ENCODE measurements around the gene SMC6. TPM values are rescaled to one million over a fixed set of nuclear protein-coding genes. Genes with fewer than 3 reads are reported as not detected.

SMC6 gene
- 1 to 10 TPM; 2.5 to 4.9 (median 4.4) TPM for polyA plus RNA-seq

- H3K27ac ChIP-seq (ENCODE audit: low read depth, low read length): peak within 1 kb of the TSS; percentile 79
- 0 to 1% (median 0%) methylated on average over 72 to 76 of the region's 76 CpGs for WGBS, 3 donors
These were observed at the start of gene SMC6, which contains the start of gene GEN1 for GRCh38 chr2:17753803-17754663. Gene SMC6, minus strand, starts transcription at chr2:17753810. Its CDS starts 7,864 bp downstream, at chr2:17745946. Gene GEN1, plus strand, starts transcription at chr2:17754138. Its CDS starts 5,806 bp downstream, at chr2:17759944.

- 87 to 100% (median 100%) methylated on average over 1 of the region's 1 CpG for WGBS, 3 donors
- H3K27ac ChIP-seq (ENCODE audit: low read depth, low read length): no peak overlapping the region
These were observed 47.3 kb upstream of the SMC6 start for GRCh38 chr2:17800693-17801458.

- 40 to 65% (median 63%) methylated on average over 5 of the region's 5 CpGs for WGBS, 3 donors
- no peak overlapping the region for H3K27ac ChIP-seq (ENCODE audit: low read depth, low read length)
These were observed 46.6 kb upstream of the SMC6 start for GRCh38 chr2:17800219-17800618.

GRCh38 chr2:17799301-17800120, 45.9 kb upstream of the SMC6 start:
- no peak overlapping the region for H3K27ac ChIP-seq (ENCODE audit: low read depth, low read length)
- WGBS, 3 donors: 53 to 84% (median 73%) methylated on average over 7 of the region's 7 CpGs

- WGBS, 3 donors: 57 to 91% (median 89%) methylated on average over 4 of the region's 4 CpGs
- no peak overlapping the region for H3K27ac ChIP-seq (ENCODE audit: low read depth, low read length)
These were observed 44.7 kb upstream of the SMC6 start for GRCh38 chr2:17798338-17798737.

- no peak overlapping the region for H3K27ac ChIP-seq (ENCODE audit: low read depth, low read length)
- WGBS, 3 donors: 79 to 90% (median 87%) methylated on average over 5 of the region's 5 CpGs
These were observed 41.7 kb upstream of the SMC6 start for GRCh38 chr2:17795309-17795708.

- WGBS, 3 donors: 83 to 93% (median 83%) methylated on average over 6 of the region's 6 CpGs
- no peak overlapping the region for H3K27ac ChIP-seq (ENCODE audit: low read depth, low read length)
These were observed 40.3 kb upstream of the SMC6 start for GRCh38 chr2:17793803-17794354.

- H3K27ac ChIP-seq (ENCODE audit: low read depth, low read length): no peak overlapping the region
- WGBS, 3 donors: 49 to 71% (median 70%) methylated on average over 4 of the region's 4 CpGs
These were observed 39.7 kb upstream of the SMC6 start for GRCh38 chr2:17793296-17793695.

GRCh38 chr2:17792515-17792914, 38.9 kb upstream of the SMC6 start:
- H3K27ac ChIP-seq (ENCODE audit: low read depth, low read length): no peak overlapping the region
- 45 to 81% (median 51%) methylated on average over 1 of the region's 1 CpG for WGBS, 3 donors

- no peak overlapping the region for H3K27ac ChIP-seq (ENCODE audit: low read depth, low read length)
- 35 to 70% (median 52%) methylated on average over 2 of the region's 2 CpGs for WGBS, 3 donors
These were observed 38.2 kb upstream of the SMC6 start for GRCh38 chr2:17791817-17792130.

- H3K27ac ChIP-seq (ENCODE audit: low read depth, low read length): no peak overlapping the region
- 17 to 51% (median 28%) methylated on average over 5 of the region's 5 CpGs for WGBS, 3 donors
These were observed 37.7 kb upstream of the SMC6 start for GRCh38 chr2:17791121-17791816.

- 45 to 52% (median 48%) methylated on average over 1 of the region's 1 CpG for WGBS, 3 donors
- H3K27ac ChIP-seq (ENCODE audit: low read depth, low read length): no peak overlapping the region
These were observed 36.9 kb upstream of the SMC6 start for GRCh38 chr2:17790536-17790935.

- no peak overlapping the region for H3K27ac ChIP-seq (ENCODE audit: low read depth, low read length)
- 65 to 72% (median 69%) methylated on average over 4 of the region's 4 CpGs for WGBS, 3 donors
These were observed 35.2 kb upstream of the SMC6 start for GRCh38 chr2:17788773-17789172.

- H3K27ac ChIP-seq (ENCODE audit: low read depth, low read length): no peak overlapping the region
These were observed 33.1 kb upstream of the SMC6 start for GRCh38 chr2:17786727-17787126.

GRCh38 chr2:17781482-17781881, 27.9 kb upstream of the SMC6 start:
- WGBS, 3 donors: 84 to 94% (median 92%) methylated on average over 1 of the region's 1 CpG
- no peak overlapping the region for H3K27ac ChIP-seq (ENCODE audit: low read depth, low read length)

More at GRCh38 chr2:17786727-17787126, 33.1 kb upstream of the SMC6 start:
- 77 to 83% (median 79%) methylated on average over 3 of the region's 3 CpGs for WGBS, 3 donors

GRCh38 chr2:17780546-17780945, 26.9 kb upstream of the SMC6 start:
- WGBS, 3 donors: 89 to 100% (median 93%) methylated on average over 1 of the region's 1 CpG
- H3K27ac ChIP-seq (ENCODE audit: low read depth, low read length): no peak overlapping the region

GRCh38 chr2:17772532-17772931, 18.9 kb upstream of the SMC6 start:
- no peak overlapping the region for H3K27ac ChIP-seq (ENCODE audit: low read depth, low read length)
- 88 to 97% (median 90%) methylated on average over 2 of the region's 2 CpGs for WGBS, 3 donors

- 91 to 95% (median 95%) methylated on average over 2 of the region's 2 CpGs for WGBS, 3 donors
These were observed 18.3 kb upstream of the SMC6 start for GRCh38 chr2:17771956-17772355.

More at GRCh38 chr2:17771956-17772355, 18.3 kb upstream of the SMC6 start:
- H3K27ac ChIP-seq (ENCODE audit: low read depth, low read length): no peak overlapping the region
